ENCODE data around the gene JUND. TPM values are rescaled to one million over a fixed set of nuclear protein-coding genes. Genes with fewer than 3 reads are reported as not detected.

Gene JUND
- polyA plus RNA-seq, 1 of the 3 experiments (the other 2 are of a cell fraction) = 115 TPM

GRCh38 chr19:18278521-18279265, 2.7 kb downstream of the JUND start:
- Histone ChIP-seq H3K4me3 (ENCODE audit: low read depth in 2 of 2, low read length in 1 of 2) (peak overlapping the region; percentile 74 to 92), H3K4me2 (peak overlapping the region; percentile 93), H3K9me3 (no peaks in the 10 kb centered on the region), H3K9me2 (no peaks in the 10 kb centered on the region), H3F3A (replicated peaks; ENCODE audit: insufficient read depth) (peaks cover 24% of the 10 kb centered on the region), H3K36me3 (replicated peaks in 1 of 2; ENCODE audit: control insufficient read depth in 1 of 2, insufficient read depth in 2 of 2, low read length in 1 of 2) (peaks cover 4 to 18% of the 10 kb centered on the region in 2 experiments), H2AFZ (ENCODE audit: low read depth) (no peak overlapping the region), H3K27me3 (ENCODE audit: insufficient read depth) (no peaks in the 10 kb centered on the region), H3K4me1 (ENCODE audit: control insufficient read depth in 1 of 2, insufficient read depth in 2 of 2, low read depth in 1 of 2, low read length in 1 of 2) (peaks cover 16 to 18% of the 10 kb centered on the region in 2 experiments; a peak in 3 of 4 replicates), H3K79me2 (ENCODE audit: insufficient read depth) (peaks cover 69% of the 10 kb centered on the region), H4K20me1 (ENCODE audit: insufficient read depth) (peaks cover 66% of the 10 kb centered on the region), H3K27ac (ENCODE audit: low read depth in 2 of 2, low read length in 1 of 2) (peak overlapping the region; percentile 31 to 97; a peak in 2 of 4 replicates), H3K9ac (peak overlapping the region; percentile 98)
- POLR2A ChIA-PET = interaction anchor here (1.0 to 6.1 kb wide), 10 partner anchors 14 to 110 kb away, joined by 3 to 112 read pairs (median 10); partner anchors contain the start of gene LSM4
- 55% methylated on average over 10 of the region's 10 CpGs for WGBS (ENCODE audit: low lambda C conversion rate)
- no peak for DNase-seq
- CTCF ChIA-PET = interaction anchor here (0.6 to 13.0 kb wide), 51 partner anchors 8 to 505 kb away, joined by 3 to 216 read pairs (median 6); partner anchors contain the start of genes LRRC25, LSM4, MPV17L2 and RAB3A
- TF ChIP-seq CTCF (IDR thresholded peaks at IDR 0.05) = peak; percentile 53
- TF ChIP-seq IRF3 (IDR thresholded peaks at IDR 0.05; ENCODE audit: low read depth, low read length) = no peak
- TF ChIP-seq TAF1 (IDR thresholded peaks at IDR 0.05; ENCODE audit: borderline replicate concordance, low read depth, low read length) = no peak
- no peak for TF ChIP-seq ELF1 (IDR thresholded peaks at IDR 0.05)

- no peaks in the 10 kb centered on the region for H3K27me3 ChIP-seq (ENCODE audit: insufficient read depth)
- peak overlapping the region; percentile 5; the same call in 1 of the 2 replicates for H3K9ac ChIP-seq
- 82% methylated on average over 3 of the region's 13 CpGs for WGBS (ENCODE audit: low lambda C conversion rate)
- H3K4me1 ChIP-seq (ENCODE audit: control insufficient read depth in 1 of 2, insufficient read depth in 2 of 2, low read depth in 1 of 2, low read length in 1 of 2) = peaks cover 8 to 9% of the 10 kb centered on the region in 2 experiments; a peak in 3 of 4 replicates
- H3K79me2 ChIP-seq (ENCODE audit: insufficient read depth) = peaks cover 62% of the 10 kb centered on the region
- 0 out of 4 replicates have a peak overlapping the region, but pooled peaks of 1 of the 2 experiments have one; percentile 1 for H3K4me3 ChIP-seq (ENCODE audit: low read depth in 2 of 2, low read length in 1 of 2)
- POLR2A ChIA-PET = interaction anchor here (0.7 to 2.1 kb wide), 6 partner anchors 21 to 249 kb away, joined by 3 to 6 read pairs (median 4); partner anchors contain the start of gene LSM4
- no peaks in the 10 kb centered on the region for H3K9me2 ChIP-seq
- H4K20me1 ChIP-seq (ENCODE audit: insufficient read depth) = peaks cover 90% of the 10 kb centered on the region
- peak overlapping the region in 1 of 2 experiments; percentile 36; a peak in 2 of 4 replicates for H3K27ac ChIP-seq (ENCODE audit: low read depth in 2 of 2, low read length in 1 of 2)
- H3F3A ChIP-seq (replicated peaks; ENCODE audit: insufficient read depth) = peaks cover 32% of the 10 kb centered on the region
- CTCF ChIA-PET = interaction anchor here (0.8 to 13.0 kb wide), 6 partner anchors 19 to 113 kb away, joined by 3 to 216 read pairs (median 4); partner anchors contain the start of gene LSM4
- H3K9me3 ChIP-seq = no peaks in the 10 kb centered on the region
- DNase-seq = no peak
- H2AFZ ChIP-seq (ENCODE audit: low read depth) = no peak overlapping the region
- peaks cover 4 to 18% of the 10 kb centered on the region in 2 experiments for H3K36me3 ChIP-seq (replicated peaks in 1 of 2; ENCODE audit: control insufficient read depth in 1 of 2, insufficient read depth in 2 of 2, low read length in 1 of 2)
- peak overlapping the region; percentile 47 for H3K4me2 ChIP-seq
- TF ChIP-seq MAX (IDR thresholded peaks at IDR 0.05; ENCODE audit: low read depth) (peak; percentile 50; the same call in 1 of the 2 replicates), CTCF (IDR thresholded peaks at IDR 0.05) (no peak), RFX5 (IDR thresholded peaks at IDR 0.05; ENCODE audit: low read length) (no peak), FOSL2 (IDR thresholded peaks at IDR 0.05; ENCODE audit: borderline replicate concordance, low read depth) (peak; percentile 94), TCF12 (IDR thresholded peaks at IDR 0.05) (peak; percentile 72), NRF1 (IDR thresholded peaks at IDR 0.05; ENCODE audit: low read depth, low read length) (no peak), ELF1 (IDR thresholded peaks at IDR 0.05) (peak; percentile 46; the same call in 1 of the 2 replicates), SIN3A (IDR thresholded peaks at IDR 0.05; ENCODE audit: borderline replicate concordance, low read depth, low read length) (peak; percentile 52; the same call in 1 of the 2 replicates), GABPA (IDR thresholded peaks at IDR 0.05; ENCODE audit: low read depth) (no peak), NFIC (IDR thresholded peaks at IDR 0.05; ENCODE audit: borderline replicate concordance) (peak; percentile 92), EP300 (IDR thresholded peaks at IDR 0.05; ENCODE audit: borderline replicate concordance in 1 of 2, low read depth in 1 of 2, low read length in 1 of 2) (peak in 1 of 2 experiments; percentile 51; a peak in 1 of 4 replicates), RCOR1 (IDR thresholded peaks at IDR 0.05; ENCODE audit: low read length) (no peak), IRF3 (IDR thresholded peaks at IDR 0.05; ENCODE audit: low read depth, low read length) (no peak), FOXM1 (IDR thresholded peaks at IDR 0.05; ENCODE audit: low read depth) (no peak)
Measured at GRCh38 chr19:18274781-18275356, 6.6 kb downstream of the JUND start.
